ENCODE results near the gene WFDC5.

The WFDC5 gene

GRCh38 chr20:45113865-45114264 is 1.1 kb downstream of the WFDC5 start:
- no peak for DNase-seq

DNA sequence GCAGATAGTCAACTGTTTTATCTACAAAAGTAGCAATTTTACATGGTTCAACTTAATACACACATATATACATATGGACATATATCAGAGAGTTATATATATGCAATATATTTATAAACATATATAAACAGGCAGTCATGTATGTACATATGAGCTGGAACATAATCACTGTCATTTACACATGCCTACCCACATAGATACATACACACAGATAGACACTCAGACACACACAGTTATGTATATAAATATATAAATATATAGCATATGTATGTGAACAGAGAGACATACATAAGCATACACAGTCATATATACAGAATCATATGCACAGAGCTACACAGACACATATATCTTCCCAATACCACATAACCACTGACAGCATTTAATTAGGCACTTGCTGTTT is 2.2 kb downstream of the WFDC5 start:
- no peak for DNase-seq

- DNase-seq = no peak
These were observed 3.0 kb downstream of the WFDC5 start for GRCh38 chr20:45111799-45112471.

DNA sequence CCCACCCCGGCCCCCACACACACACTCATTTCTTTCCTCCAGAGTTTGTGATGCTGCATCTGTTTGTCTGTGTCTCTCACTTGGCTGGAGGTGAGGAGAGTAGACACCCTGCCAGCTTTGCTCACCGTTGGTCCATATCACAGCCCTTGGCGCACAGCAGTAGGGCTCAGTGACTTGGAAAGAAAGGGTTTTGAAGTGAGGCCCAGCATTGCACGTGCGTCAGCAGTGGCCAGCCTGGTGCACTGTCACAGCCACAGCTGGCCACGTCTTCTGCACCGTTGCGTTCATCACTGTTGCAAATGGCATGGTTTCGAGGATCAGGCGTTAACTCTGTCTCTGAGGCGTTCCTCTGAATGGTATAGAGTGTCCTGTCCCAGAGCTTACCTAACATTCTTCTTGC is 3.7 kb downstream of the WFDC5 start:
- no peak for DNase-seq

GRCh38 chr20:45110301-45110700 is 4.7 kb downstream of the WFDC5 start:
- DNase-seq = no peak

- no peak for DNase-seq
These were observed 5.3 kb downstream of the WFDC5 start for GRCh38 chr20:45109634-45110033.

DNA sequence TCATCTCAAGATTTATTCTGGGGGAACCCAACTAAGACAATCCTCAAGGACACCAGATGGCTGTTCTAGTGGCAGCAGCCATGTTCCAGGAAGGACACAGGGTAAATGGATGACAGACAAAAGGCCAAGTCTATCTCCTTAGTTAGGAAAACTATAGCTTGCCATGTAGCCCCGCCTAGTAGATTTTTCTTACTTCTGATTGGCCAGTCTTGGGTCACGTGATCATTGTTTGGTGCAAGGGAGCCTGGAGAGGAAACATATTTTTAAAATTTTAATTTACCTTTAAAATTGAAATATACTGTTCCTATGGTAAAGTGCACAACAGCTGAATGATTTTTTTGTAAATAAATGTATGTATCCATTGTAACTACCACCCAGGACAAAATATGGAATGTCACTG is 9.7 kb downstream of the WFDC5 start:
- no peak for DNase-seq

DNA sequence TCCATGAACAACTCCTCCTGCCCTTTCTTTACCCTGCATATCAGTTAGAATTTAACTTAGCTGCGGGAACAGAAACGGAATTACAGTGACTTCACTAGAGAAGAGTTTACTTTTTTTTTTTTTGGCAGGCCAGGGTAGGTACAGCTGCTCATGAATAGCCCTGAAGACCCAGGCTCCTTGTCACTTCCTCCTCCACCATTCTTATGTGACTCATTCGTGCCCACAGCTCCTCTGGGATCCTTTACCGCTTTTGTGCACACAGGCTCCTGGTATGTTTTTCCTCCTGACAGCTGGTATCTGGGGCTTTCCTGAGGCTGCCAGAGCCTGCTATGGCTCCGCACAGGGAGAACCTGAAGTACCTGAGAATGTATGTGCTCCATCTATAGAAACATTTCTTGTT is 10.2 kb downstream of the WFDC5 start:
- peak; percentile 72 for DNase-seq

- DNase-seq = no peak
These were observed 11.9 kb downstream of the WFDC5 start for GRCh38 chr20:45103072-45103471.

DNA sequence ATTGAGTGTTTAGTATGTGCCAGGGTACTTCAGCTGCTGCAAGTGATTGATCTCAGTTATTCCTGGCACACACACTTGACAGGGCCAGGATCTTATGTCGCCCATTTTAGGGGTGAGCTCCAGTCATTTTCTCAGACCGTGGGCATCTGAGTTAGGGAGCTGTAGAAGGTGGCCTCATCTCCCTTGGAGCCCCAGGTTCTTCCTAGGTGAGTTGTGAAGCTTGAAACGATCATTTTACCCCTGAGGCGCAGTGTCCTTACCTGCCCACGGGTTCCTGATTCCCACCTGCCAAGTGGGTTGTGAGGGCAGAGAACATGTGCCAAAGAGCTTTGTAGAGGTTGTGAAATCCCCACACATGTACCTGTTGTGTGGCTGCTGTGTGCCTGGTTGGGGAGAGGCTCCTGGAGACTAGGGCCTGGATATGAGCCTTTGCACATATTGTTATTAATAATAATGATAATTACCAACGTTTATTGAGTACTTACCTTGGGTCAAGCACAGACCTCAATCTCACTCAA is 13.6 kb downstream of the WFDC5 start:
- DNase-seq = no peak

DNA sequence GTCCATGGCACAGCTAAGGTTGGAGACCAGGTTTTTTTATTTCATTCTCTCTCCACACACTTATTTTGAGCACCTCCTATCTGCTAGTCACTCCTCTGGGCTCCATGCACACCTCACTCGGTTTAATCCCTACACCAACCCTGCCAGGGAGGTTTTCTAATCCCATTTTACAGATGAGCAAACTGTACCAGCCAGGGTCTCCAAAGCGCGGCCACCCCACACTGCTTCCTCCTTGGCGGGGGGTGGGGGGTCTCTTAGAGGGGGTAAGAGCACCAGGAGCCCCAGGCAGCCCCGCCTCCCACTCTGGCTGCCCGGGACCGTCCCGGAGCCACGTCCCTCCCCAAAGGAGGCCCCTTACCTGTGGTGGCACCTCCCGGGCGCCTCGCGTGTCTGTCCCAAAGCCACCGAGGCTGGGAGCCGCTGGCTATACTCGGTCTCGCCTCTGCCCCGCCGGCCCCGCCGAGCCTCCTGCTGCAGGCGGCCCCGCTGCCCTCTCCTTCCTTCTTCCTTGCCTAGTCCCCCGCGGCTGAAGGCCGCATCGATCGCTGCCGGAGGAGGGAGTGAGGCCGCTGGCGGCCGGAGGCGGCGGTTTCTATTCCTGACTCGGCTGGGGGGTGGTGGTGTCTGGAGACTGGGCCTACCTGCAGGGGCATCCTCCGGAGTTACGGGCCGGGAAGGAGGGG is 14.3 kb downstream of the WFDC5 start, which contains the start of gene KCNS1:
Gene KCNS1 (minus strand): TSS at position 565 of the 683 bp plus-strand sequence. CDS start 1,891 bp downstream, outside the sequence.
- peak; percentile 22 for DNase-seq

DNA sequence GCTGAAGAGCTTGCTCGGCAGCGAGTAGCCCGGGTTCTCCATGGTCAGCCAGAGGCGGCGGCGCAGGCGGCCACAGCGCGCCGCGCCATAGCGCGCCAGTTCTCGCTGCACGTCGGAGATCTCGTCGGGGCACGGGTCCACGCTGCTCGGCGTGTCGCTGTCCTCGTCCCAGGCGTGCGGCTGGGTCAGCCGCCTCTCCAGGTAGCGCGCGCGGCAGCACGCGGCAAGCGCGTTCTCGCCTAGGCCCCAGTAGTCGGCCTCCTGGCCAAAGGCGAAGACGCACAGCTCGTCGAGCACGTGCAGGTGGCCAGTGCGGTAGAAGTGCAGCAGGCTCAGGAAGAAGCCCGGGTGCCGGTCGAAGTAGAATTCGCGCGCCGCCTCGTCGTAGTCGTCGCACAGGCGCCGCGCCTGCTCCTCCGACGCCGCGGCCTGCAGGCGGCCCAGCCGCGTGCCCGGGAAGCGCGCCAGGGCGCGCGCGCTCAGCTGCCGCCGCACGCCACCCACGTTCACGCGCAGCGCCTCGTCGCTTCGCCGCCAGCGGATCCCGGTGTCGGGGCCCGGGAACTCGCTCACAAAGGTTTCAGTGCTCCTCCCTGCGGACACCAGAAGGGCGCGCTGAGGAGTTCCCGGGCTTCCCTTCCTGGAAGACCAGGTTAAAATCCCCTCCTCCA is 16.7 kb downstream of the WFDC5 start:
- peak; percentile 55 for DNase-seq

DNA sequence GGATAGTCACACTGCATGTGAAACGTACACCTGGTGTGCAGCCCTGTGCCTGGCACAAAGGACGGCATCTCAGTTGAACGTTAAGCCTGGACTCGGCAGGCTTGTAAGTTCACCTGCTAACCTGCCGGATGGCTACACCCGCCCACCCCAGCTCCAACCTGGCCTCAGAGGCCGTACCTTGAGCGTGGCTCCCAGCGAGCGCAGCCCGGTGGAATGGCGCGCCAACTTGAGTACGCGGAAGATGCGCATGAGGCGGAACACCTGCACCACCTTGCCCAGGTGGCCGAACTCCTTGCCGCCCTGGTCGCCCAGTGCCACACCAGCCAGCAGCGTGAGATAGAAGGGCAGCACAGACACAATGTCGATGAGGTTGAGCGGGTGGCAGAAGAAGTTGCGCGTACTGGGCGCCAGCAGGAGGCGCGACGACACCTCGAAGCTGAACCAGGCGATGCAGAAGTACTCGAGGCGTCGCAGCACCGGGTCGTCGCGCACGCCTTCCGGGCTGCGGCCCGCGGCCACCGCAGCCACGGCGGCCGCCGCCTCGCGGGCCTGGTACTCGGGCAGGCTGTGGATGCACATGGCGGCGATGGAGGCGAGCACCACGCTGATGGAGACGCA is 17.4 kb downstream of the WFDC5 start:
- peak; percentile 40 for DNase-seq

DNA sequence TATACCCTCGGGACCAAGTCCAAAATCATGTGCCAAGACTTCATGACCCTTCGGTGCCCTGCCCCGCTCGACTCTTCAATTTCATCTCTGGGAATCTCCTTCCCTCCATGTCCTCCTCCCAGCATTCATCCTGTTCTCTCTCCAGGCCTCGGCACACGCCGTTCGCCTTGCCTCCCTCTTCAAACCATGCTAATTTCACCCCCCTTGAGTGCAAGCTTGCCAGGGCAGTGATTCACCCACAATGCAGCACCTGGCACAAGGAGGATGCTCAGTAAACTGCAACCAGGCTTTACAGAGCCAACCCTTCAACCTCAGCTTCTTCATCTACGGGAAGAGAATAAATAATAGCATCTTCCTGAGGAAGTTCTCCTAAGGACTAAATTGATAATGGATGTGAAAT is 18.2 kb downstream of the WFDC5 start:
- no peak for DNase-seq

DNA sequence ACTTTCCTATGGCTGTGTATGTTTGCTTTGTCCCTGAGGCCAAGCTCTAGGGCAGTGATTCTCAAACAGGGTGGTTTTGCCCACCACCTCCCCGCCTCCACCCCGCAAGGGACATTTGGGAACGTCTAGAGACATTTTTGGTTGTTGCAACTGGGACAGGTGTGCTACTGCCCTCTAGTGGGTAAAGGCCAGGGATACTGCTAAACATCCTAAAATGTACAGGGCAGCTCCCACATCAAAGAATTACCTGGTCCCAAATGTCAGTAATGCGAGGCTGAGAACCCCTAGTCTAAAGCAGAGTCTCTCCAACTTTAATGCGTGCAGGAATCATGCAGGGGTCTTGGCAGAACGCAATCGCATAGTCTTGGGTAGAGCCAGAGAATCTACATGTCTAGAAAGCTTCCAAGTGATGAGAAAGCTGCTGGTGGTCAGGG is 19.2 kb downstream of the WFDC5 start:
- peak; percentile 59 for DNase-seq

- DNase-seq = no peak
These were observed 20.0 kb downstream of the WFDC5 start for GRCh38 chr20:45094864-45095574.

DNA sequence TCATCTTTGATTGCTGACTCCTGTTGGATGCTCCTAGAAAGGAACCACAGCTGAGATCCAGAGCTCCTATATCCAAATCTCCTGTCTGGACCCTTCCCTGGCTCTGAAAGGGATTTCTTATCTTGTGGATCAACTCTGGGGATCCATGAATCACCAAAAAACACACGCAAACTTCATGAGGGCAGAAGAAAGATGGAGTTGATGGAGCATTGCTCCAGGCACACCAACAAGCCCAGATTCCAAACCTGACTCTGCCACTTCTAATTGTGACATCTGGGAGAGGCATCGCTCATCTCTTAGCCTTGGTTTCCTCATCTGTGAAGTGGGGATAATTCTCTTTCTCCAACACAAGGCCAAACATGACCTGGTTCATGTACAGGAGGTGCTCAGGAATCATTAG is 20.8 kb downstream of the WFDC5 start:
- DNase-seq = no peak

GRCh38 chr20:45092898-45093297 is 22.1 kb downstream of the WFDC5 start:
- DNase-seq = no peak

DNA sequence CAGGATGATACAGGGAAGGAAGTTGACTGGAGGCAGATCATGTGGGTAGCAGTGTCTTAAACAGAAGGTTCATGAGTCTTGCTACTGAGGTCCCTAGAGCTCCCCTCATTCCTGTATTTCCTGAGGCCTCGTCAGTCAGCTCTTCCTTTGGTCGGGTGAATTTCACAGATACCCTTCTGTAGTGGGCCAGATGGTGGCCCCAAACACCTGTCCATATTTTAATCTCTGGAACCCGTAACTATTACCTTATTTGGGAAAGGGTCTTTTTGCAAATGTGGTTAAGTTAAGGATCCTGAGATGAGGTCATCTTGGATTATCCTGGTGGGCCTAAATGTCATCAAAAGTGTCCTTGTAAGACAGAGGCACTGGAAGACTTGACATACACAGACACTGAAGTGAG is 23.6 kb downstream of the WFDC5 start:
- DNase-seq = no peak

- peak; percentile 42 for DNase-seq
These were observed 24.5 kb downstream of the WFDC5 start for GRCh38 chr20:45090481-45090880.

DNA sequence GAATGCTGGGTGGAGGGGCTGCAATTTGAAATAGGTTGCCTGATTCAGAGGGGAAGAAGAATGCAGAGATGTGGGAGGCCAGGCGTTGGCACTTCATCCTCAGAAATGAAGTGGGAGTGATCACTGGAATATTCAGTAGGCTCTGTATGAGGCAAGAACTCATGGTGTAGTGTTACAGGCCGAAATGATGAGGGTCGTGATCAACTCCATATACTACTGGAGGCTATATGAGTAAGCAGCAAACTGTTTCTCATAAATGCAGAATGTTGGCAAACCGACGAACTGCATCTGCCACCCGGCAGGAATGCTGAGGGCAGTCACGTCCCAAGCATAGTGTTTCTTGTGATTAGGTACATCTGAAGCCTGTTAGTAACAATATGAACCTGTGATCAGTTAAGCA is 26.7 kb downstream of the WFDC5 start:
- DNase-seq = peak; percentile 92

- no peak for DNase-seq
These were observed 27.2 kb downstream of the WFDC5 start for GRCh38 chr20:45087814-45088213.
